NCI-H128 (cell line): ENCODE data around the gene IL36RN.
"Not testable (repeated sequence)": the region's sequence is repeated elsewhere in the genome, so short reads cannot be mapped to it uniquely, and the experiment has no call there.

ENCODE experiments used
- DNase-seq: peaks from one replicate; lab custom pipeline; 2025; ENCODE audit not compliant: unreplicated experiment; lab: John Stamatoyannopoulos, UW

IL36RN gene

DNA sequence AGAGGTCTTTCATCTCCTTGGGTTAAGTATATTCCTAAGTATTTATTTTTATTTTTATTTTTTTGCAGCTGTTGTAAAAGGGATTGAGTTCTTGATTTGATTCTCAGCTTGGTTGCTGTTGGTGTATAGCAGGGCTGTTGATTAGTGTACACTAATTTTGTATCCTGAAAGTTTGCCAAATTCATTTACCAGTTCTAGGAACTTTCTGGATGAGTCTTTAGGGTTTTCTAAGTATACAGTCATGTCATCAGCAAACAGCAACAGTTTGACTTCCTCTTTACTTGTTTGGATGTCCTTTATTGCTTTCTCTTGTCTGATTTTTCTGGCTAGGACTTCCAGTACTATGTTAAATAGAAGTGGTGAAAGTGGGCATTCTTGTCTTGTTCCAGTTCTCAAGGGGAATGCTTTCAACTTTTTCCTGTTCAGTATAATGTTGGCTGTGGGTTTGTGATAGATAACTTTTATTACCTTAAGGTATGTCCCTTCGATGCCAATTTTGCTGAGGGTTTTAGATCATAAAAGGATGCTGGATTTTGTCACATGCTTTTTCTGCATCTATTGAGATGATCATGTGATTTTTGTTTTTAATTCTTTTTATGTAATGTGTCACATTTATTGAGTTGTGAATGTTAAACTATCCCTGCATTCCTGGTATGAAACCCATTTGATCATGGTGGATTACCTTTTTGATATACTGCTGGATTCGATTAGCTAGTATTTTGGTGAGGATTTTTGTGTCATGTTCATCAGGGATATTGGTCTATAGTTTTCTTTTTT lies 38.0 kb downstream of the IL36RN start:
- not testable (repeated sequence) for DNase-seq

DNA sequence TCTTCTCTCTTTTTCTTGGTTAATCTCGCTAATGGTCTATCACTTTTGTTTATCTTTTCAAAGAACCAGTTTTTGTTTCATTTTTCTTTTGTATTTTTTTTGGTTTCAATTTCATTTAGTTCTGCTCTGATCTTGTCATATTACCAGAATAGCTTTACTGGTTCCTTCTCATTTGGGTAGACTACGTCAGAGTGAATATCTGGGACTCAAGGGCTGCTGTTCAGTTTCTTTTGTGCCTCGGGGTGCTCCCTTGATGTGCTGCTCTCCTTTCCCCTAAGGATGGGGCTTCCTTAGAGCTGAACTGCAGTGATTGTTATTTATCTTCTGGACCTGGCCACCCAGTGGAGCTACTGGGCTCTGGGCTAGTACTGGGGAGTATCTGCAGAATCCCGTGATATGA lies 39.0 kb downstream of the IL36RN start:
- no peak for DNase-seq

DNA sequence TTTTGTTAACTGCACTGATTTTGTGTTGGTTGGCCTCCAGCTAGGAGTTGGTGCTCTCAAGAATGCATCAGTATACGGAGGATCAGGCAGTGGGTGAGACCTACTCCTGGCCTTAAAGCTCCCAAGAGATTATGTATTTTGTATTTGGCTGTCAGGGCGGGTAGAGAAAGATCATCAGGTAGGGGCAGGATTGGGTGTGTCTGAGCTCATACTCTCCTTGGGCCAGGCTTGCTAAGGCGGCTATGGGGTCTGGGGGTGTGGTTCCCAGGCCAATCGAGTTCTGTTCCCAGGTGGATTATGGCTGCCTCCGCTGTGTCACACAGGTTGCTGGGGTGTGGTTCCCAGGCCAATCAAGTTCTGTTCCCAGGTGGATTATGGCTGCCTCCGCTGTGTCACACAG lies 39.5 kb downstream of the IL36RN start:
- no peak for DNase-seq

DNA sequence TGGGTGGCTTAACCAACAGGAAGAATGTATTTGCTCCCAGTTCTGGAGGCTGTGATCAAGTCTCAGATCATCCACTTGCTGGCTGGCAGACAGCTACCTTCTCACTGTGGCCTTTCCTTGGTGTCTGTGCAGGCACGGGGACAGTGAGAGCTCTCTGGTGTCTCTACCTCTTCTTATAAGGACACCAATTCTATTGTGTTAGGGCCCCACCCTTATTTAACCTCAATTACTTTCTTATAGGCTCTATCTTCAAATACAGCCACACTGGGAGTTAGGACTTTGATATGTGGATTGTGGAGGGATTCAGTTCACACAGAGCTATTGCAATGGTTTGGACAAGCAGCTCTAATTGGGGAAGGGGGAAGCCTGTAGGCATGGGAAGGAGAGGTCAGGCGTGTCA lies 43.1 kb downstream of the IL36RN start:
- DNase-seq: no peak

DNA sequence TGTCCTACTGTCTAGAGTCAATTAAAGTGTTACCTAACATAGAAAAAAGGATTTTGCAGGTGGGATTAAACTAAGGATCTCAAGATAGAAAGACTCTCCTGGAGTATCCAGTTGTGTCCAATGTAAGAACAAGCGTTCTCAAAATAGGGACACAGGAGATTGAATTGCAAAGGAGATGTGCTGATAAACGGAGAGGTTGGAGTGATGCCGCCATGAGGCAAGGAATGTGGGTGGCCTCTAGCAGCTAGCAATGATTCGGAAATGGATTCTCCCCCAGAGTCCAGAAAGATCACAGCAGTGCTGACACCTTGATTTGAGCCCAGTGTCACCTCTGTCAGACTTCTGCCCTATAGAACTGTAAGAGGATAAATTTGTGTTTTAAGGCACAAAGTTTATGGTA lies 44.3 kb downstream of the IL36RN start:
- no peak for DNase-seq

DNA sequence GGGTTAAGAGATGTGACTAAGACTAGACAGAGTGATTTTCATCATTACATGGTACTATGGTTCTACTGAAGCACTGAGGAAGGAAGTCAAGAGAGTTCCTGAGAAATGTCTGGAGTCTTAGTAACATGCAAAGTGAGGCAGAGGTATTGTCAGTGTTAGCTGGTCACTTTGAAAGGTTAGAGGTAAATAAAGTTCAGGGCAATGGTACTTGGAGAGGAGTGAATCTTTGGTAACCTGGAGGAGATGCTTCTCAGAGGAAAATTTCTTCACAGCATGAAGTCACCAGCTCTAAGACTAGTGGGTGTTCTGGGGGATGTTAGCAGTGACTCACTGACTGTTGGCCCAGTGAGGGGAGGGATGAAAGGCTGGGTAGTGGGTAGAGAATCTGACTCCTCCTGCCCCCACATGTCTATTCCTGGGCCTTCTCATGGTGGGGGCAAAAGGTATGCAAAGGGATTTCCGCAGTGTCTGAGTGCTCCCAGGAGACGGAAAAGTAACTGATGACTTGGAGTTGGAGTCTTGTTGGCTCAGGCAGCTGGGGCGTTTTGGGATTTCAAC lies 45.1 kb downstream of the IL36RN start:
- DNase-seq: no peak

DNA sequence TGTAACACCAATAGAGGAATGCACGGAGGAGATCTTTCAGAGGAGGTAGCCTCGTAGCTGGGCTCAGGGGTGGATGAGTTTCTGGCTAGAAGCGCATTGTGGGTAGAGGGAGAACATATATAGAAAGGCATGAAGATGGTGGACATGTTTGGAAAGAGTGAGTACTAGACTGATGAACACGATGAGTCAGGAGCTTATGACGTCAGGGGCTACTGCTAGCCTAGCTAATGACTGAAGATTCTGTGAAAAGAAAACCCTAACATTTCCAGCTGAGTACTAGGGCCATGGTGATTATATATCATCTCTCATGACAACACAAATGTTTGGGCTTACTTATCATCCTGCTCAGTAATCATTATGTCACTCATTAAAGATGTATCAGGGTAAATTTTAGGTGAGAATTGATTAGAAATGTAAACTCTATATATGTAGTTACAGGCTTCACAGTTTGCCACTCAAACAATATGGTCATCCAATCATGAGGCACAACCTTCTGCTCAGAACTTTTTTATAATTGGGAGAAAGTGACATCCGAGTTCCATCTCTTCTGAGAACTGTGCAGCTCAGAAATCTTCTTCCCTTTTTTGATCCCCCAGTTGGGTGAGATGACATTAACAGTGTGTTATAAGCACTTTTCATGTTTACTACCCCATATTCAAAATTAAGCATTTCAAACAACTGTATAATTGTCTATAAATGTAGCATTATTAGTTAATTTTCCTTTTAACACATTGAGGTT lies 46.2 kb downstream of the IL36RN start:
- no peak for DNase-seq

DNA sequence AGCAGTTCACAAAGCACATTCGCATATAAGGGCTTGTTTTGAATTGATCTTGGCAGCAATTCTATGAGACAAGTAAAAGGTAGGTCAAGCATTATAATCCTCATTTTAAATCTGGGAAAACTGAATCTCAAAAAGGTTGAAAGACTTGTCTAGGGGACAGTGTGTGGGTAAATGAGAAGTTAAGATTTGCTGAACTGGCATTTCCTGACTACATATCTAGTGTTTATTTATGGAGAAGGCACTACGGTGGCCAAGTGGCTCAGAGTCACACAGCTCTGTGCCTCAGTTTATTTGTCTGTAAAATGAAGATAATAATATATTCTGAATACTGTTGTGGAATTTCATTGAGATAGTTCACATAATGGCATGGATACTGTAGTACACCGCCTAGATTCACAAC lies 52.1 kb downstream of the IL36RN start:
- DNase-seq: no peak

DNA sequence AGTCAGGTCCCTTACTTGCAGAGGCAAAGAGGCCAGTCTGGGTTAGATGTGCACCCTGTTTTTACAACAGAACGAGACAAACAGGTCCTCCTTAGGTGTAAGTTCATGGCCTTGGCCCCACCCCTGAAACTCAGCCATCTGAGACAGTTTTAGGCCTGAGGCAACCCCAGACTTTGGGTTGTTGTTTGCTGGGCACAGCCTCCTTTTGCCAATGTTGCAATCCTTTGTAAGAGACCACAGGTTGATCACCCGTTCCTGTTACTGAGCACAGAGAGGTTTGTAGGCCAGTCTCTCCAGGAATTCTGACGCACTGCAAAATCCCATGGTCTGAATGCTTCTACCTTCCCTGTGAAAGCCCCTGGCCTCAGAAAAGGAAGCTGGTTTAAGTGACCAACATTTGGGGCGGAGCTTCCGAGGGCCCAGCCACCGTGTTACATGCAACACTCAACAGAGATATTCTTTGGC lies 52.9 kb downstream of the IL36RN start:
- DNase-seq: no peak

DNA sequence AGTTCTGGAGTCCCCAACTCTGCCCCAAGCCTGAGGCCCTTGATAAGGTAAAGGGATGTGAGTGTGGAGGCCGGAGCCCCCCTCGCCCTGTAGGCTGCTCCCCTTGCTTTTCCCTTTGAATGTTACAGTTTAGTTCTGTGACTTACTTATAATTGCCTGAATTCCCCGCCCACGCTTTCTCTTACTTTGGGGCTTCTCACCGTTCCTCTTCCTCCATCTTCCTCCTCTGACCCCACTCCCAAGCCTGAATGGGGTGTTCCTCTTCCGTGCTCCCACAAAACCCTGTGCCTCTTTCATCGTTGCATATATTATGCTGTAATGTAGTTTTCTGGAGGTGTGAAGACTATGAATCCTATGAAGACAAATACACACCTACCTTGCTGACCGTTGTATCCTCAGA lies 53.4 kb downstream of the IL36RN start:
- no peak for DNase-seq

DNA sequence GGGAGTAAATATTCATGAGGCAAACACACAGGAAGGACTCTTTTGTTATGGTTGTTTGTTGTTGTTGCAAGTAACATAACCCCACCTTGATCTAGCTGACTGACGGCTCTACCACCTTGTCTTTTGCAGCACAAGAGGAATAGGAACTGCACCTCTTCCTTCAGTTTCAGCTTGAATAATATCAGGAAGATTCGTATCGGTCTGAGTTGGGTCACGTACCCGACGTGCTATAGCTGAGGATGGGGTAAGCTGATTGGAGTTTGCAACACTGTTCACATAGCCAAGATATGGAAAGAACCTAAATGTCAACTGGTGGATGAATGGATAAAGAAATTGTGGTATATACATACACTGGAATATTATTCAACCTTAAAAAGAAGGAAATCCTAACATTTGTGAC lies 53.9 kb downstream of the IL36RN start:
- DNase-seq: no peak

DNA sequence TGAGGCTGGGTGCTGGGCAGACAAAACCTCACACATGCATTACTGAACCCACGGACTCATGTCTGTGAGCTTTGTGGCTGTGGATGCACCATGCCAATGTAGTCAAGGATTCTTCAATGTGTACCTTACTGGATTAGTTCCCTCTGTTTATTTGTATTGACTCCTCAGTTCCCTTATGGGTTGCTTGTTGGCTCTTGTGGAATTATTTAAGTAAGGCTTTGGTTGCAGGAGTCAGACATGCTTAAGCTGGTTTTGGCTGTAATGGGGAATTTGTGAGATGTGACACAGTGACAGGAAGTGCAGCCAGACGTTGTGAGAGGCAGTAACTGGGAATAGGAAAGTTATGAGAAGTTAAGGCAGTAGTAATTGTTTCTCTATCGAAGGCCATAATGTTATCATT lies 54.8 kb downstream of the IL36RN start:
- no peak for DNase-seq
